Activated CD4-positive, alpha-beta T cell treated with anti-CD3 and anti-CD28 coated beads, Interleukin-2, amount 10 ng/mL, durations not matched to agents 7 days and 5 days (primary cell): ENCODE results near the gene HDGF. TPM values are rescaled to one million over a fixed set of nuclear protein-coding genes. Genes with fewer than 3 reads are reported as not detected.

Experiments used
- CTCF ChIA-PET: fragments of 350-600 bp; sonication (Branson Sonifier 250); formaldehyde crosslinking; loops from one replicate; lab custom pipeline; 2021; ENCODE audit warnings: antibody characterized with exemption; lab: Charles Lee
- POLR2A ChIA-PET: fragments of 350-600 bp; sonication (Branson Sonifier 250); formaldehyde crosslinking; loops from one replicate; lab custom pipeline; 2021; ENCODE audit warnings: antibody characterized with exemption; lab: Charles Lee
- DNase-seq: peaks from one replicate; pipeline ENCODE4 v3.0.0-alpha.2; 2020
- H3K27ac Mint-ChIP-seq: one replicate; pipeline ENCODE4 v1.8.0; 2021; ENCODE audit warnings: mild to moderate bottlenecking, moderate library complexity, mixed read lengths
- H3K27me3 Mint-ChIP-seq: one replicate; pipeline ENCODE4 v1.8.0; 2021; ENCODE audit warnings: mixed read lengths
- H3K36me3 Mint-ChIP-seq: one replicate; pipeline ENCODE4 v1.8.0; 2021; ENCODE audit warnings: low read depth, mixed read lengths
- H3K4me1 Mint-ChIP-seq: one replicate; pipeline ENCODE4 v1.8.0; 2021; ENCODE audit warnings: mixed read lengths
- H3K4me3 Mint-ChIP-seq: one replicate; pipeline ENCODE4 v1.8.0; 2021; ENCODE audit warnings: mild to moderate bottlenecking, moderate library complexity, mixed read lengths
- H3K9me3 Mint-ChIP-seq: one replicate; pipeline ENCODE4 v1.8.0; 2021; ENCODE audit warnings: mixed read lengths
- total RNA-seq, 2 experiments: library from RNA; stranded (reverse); gene quantifications; one replicate each; pipeline ENCODE4 v1.2.3, GENCODE V29; 2021

The HDGF gene
- total RNA-seq, 2 experiments from 2014 or later = 288 to 301 TPM

DNA sequence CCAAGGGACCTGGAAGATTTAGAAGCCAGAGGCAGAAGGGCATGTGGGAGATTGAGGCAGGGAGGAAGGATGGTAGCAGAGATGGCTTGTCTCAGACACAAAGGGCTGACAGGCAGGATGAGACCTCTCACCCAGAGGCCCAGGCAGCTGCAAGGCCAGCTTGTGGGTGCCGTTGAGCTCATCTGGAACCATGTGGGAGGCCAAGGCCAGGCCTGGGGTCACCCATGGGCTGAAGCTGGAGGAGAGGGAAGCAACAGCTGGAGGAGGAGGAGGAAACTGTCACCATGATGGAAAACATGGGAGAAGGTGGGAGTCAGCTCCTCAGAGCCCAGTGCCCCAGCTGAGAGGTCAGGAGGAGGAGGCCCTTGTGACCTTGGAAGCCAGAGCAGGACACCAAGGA lies 52.5 kb downstream of the HDGF start:
- H3K27me3 Mint-ChIP-seq = peaks cover 24% of the 10 kb centered on the region
- no peaks in the 10 kb centered on the region for H3K36me3 Mint-ChIP-seq
- H3K4me1 Mint-ChIP-seq = no peaks in the 10 kb centered on the region
- no peak overlapping the region for H3K27ac Mint-ChIP-seq
- ChIA-PET POLR2A (no interaction called here), CTCF (interaction anchor here (0.8 to 1.7 kb wide), 3 partner anchors 9 to 27 kb away, joined by 3 to 6 read pairs (median 6); no protein-coding TSS in a partner anchor)
- DNase-seq = no peak
- H3K4me3 Mint-ChIP-seq = no peak overlapping the region
- no peaks in the 10 kb centered on the region for H3K9me3 Mint-ChIP-seq

DNA sequence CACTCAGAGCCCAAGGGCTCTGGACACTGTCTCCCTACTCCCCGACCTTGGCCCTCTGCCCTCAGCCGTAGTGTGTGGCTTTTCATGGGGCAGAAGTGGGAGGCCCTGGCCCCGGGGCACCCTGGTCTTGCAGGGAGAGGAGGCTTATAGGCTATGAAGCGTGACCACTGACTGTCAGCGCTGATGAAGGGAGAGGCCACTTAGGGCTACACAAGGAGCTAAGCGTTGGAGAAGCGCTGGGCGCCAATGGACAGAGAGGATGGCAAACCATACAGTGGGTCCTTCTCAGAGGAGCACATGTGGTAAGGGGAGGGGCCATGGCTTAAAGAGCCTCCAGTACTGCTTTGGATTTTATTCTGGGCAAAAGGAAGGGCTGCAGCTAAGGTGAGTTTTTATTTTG lies 54.0 kb downstream of the HDGF start:
- Mint-ChIP-seq H3K9me3 (no peaks in the 10 kb centered on the region), H3K27me3 (peaks cover 28% of the 10 kb centered on the region), H3K36me3 (no peaks in the 10 kb centered on the region), H3K4me1 (peaks cover 9% of the 10 kb centered on the region), H3K4me3 (no peak overlapping the region), H3K27ac (no peak overlapping the region)
- DNase-seq = no peak
- POLR2A ChIA-PET = no interaction called here
- CTCF ChIA-PET = interaction anchor here (0.7 to 1.7 kb wide), 5 partner anchors 8 to 197 kb away, joined by 3 to 6 read pairs (median 3); partner anchors contain the start of gene CRABP2

DNA sequence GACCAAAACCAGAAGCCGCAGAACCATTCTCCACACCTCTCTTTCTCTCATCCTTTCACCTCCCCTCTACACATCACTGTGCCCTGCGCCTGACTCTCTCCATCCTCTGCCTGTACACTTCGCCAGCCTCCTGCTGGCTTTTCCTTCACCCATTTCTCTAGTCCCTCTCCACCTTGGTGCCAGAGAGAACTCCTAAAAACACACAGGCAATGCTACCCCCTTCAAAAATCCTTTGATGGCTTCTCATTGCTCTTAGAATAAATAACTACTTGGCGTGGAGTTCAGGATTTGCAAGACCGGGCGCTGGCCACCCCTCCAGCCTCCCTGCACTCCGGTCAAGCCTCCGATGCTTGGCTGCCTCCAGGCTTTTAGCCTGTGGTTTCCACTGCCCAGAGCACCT lies 54.7 kb downstream of the HDGF start:
- ChIA-PET CTCF (interaction anchor here (1.4 to 3.8 kb wide), 2 partner anchors 10 to 29 kb away, joined by 3 to 13 read pairs; partner anchors contain the start of gene CRABP2), POLR2A (no interaction called here)
- no peak overlapping the region for H3K4me3 Mint-ChIP-seq
- no peak overlapping the region for H3K27ac Mint-ChIP-seq
- H3K4me1 Mint-ChIP-seq = peaks cover 17% of the 10 kb centered on the region
- H3K36me3 Mint-ChIP-seq = no peaks in the 10 kb centered on the region
- H3K9me3 Mint-ChIP-seq = no peaks in the 10 kb centered on the region
- peaks cover 35% of the 10 kb centered on the region for H3K27me3 Mint-ChIP-seq
- no peak for DNase-seq

DNA sequence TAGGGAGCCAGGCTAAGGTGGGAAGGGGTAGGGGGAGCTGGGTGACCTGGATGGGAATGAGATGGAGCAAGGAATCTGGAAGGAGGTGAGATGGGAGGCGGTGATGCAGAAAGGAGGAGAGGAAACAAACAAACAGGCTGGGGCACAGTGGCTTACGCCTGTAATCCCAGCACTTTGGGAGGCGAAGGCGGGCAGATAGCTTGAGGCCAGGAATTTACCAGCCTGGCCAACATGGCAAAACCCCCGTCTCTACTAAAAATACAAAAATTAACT lies 56.8 kb downstream of the HDGF start:
- H3K4me1 Mint-ChIP-seq = peaks cover 21% of the 10 kb centered on the region
- no peaks in the 10 kb centered on the region for H3K36me3 Mint-ChIP-seq
- H3K27me3 Mint-ChIP-seq = peaks cover 55% of the 10 kb centered on the region
- POLR2A ChIA-PET = no interaction called here
- H3K4me3 Mint-ChIP-seq = no peak overlapping the region
- CTCF ChIA-PET = interaction anchor here (0.6 to 3.8 kb wide), 4 partner anchors 12 to 159 kb away, joined by 3 to 13 read pairs (median 6); partner anchors contain the start of gene CRABP2
- H3K27ac Mint-ChIP-seq = no peak overlapping the region
- DNase-seq = no peak
- H3K9me3 Mint-ChIP-seq = no peaks in the 10 kb centered on the region

DNA sequence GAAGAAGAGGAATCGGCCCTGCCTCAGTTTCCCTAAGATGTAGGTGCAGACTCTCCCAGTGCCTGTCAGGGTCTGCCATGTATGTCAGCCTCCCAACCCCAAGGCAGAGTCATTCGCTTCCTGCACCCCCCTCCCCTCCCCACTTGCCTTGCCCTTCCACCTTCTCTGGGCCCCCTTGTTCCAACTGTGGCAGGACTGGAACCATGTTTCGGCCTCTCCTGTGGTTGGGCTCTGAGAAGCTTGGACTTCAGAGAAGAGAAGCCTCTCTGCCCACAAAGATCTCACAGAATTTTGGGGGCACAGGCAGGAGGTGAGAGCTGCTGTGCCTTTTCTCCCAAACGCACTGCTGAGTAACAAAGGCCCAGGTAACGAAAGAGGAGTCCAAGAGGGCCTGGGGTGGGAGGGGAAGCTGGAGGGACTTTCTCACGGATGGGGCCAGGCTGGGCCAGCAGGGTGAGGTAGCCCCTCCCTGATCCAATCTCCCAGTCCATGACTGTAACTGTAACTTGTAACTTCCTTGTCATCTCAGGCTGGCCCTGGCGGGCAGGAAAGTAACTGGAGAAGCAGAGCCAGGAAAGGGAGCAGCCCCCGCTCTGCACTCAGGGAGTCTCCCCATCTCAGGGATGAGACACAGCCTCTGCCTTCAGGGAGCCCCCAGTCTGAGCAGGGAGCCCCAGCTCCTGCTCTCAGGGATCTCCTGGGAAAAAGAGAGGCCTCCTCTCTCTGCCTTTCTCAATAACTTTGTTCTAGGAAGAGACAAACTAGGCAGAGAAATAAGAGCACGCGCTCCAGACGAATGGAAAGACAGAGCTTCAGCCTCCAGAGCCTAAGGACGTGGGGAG lies 57.4 kb downstream of the HDGF start:
- Mint-ChIP-seq H3K27ac (no peak overlapping the region), H3K4me1 (peaks cover 24% of the 10 kb centered on the region), H3K9me3 (no peaks in the 10 kb centered on the region), H3K36me3 (no peaks in the 10 kb centered on the region), H3K27me3 (peaks cover 58% of the 10 kb centered on the region), H3K4me3 (no peak overlapping the region)
- ChIA-PET CTCF (interaction anchor here (0.6 to 3.8 kb wide), 4 partner anchors 12 to 749 kb away, joined by 3 to 13 read pairs (median 6); partner anchors contain the start of gene CRABP2), POLR2A (no interaction called here)
- no peak for DNase-seq

DNA sequence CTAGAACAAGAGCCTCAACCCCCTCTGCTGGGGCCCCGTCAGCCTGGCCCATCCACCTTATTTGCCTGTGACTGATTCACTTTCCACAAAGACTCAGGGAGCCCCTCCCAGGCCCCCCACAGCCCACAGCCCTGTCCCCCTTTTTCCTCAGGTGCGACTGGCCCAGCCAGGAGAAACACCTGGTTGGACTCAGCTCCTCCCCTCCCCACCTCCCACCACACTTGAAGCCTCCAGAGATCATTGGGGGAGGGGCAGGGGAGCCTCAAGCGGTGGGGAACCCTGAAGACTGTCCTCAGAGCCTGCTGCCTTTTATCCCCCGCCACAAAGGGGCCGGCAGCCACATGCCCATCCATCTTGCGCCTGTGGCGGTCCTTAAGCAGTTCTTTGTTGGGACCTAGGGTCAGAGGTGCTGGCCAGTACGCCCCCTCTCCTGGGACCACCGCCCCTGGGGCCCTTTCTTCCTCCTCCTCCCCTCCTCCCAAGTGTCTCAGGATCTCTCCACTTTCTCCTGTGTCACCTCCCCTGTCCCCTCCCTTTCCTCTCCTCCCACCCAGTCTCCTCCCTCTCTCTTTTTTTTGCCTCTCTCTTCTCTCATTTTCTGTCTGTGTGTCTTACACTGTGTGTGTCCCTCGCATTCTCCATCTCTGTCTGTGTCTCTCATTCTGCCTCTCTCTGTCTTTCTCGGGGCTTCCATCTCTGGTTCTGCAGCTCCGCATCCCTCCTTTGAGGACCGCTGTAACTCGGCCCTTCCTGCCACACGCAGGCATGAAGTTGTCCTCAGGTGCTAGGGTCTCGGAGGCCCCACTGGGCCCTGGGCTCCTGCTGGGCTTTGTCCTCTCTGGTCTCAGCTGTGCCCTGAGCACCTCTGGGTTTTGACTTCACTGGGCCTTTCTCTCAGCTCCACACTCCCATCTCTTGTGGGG lies 58.3 kb downstream of the HDGF start:
- ChIA-PET POLR2A (no interaction called here), CTCF (interaction anchor here (2.1 to 5.0 kb wide), 3 partner anchors 13 to 35 kb away, joined by 8 to 106 read pairs (median 13); partner anchors contain the start of genes CRABP2, ISG20L2 and METTL25B)
- Mint-ChIP-seq H3K36me3 (no peaks in the 10 kb centered on the region), H3K4me1 (peaks cover 24% of the 10 kb centered on the region), H3K4me3 (no peak overlapping the region), H3K27ac (no peak overlapping the region), H3K27me3 (peaks cover 66% of the 10 kb centered on the region), H3K9me3 (no peaks in the 10 kb centered on the region)
- peak; percentile 36 for DNase-seq

DNA sequence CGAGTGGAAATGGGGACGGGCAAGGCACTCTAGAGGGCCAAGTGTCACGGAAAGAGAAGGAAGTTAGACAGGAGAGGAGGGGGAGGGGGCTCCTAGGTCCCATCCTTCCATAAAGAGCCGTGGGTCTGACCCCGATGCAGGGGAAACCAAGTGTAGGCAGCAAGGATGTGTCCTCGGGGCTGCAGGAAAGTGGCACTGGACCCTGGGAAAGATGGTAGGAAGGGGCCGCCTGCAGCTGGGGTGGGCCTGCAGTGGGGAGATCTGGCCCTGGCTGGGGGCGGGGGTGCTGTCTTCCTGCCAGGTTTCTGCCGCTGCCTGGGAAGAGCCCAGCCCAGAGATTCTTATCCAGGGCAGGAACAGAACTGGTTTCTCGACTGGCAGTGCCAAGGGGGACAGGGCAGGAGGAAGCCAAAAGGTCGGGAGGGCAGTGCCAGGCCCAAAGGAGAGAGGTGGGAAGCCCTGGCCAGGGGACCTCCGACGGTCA lies 59.0 kb downstream of the HDGF start:
- ChIA-PET CTCF (interaction anchor here (0.9 to 5.0 kb wide), 6 partner anchors 11 to 235 kb away, joined by 3 to 106 read pairs (median 38); partner anchors contain the start of genes CRABP2, ISG20L2, METTL25B and NES), POLR2A (no interaction called here)
- no peak for DNase-seq
- H3K4me1 Mint-ChIP-seq = peaks cover 24% of the 10 kb centered on the region
- H3K9me3 Mint-ChIP-seq = no peaks in the 10 kb centered on the region
- no peak overlapping the region for H3K27ac Mint-ChIP-seq
- H3K4me3 Mint-ChIP-seq = no peak overlapping the region
- H3K36me3 Mint-ChIP-seq = no peaks in the 10 kb centered on the region
- H3K27me3 Mint-ChIP-seq = peaks cover 66% of the 10 kb centered on the region

Other genes starting within 250 kb of the HDGF start
- gene IQGAP3, start 179.1 kb downstream of the HDGF start, total RNA-seq = 10 to 100 TPM; 25.2 to 25.5 TPM
- gene TTC24, start 172.0 kb downstream of the HDGF start, total RNA-seq = 1 to 10 TPM; 2.9 to 4.6 TPM
- gene NAXE, start 159.9 kb downstream of the HDGF start, total RNA-seq = 10 to 100 TPM; 52.9 to 54.2 TPM
- gene GPATCH4, start 150.2 kb downstream of the HDGF start, total RNA-seq = 10 to 100 TPM; 29.9 to 33.4 TPM
- gene HAPLN2, start 132.3 kb downstream of the HDGF start, total RNA-seq = under 1 TPM in 1 of 2 experiments, not detected in 1; 0.62 TPM
- not detected for gene BCAN, start 109.6 kb downstream of the HDGF start, total RNA-seq
- gene NES, start 74.3 kb downstream of the HDGF start, total RNA-seq = not detected
- gene CRABP2, start 46.1 kb downstream of the HDGF start, total RNA-seq = 1 to 10 TPM in 1 of 2 experiments, under 1 TPM in 1; 0.77 to 1.1 TPM
- 10 to 100 TPM; 26.2 to 29.7 TPM for gene METTL25B, start 23.2 kb downstream of the HDGF start, total RNA-seq
- gene ISG20L2, start 22.9 kb downstream of the HDGF start, total RNA-seq = 10 to 100 TPM; 47.0 to 58.0 TPM
- 10 to 100 TPM; 50.4 to 54.7 TPM for gene MRPL24, start 10.6 kb downstream of the HDGF start, total RNA-seq
- 10 to 100 TPM; 70.6 to 87.7 TPM for gene PRCC, start 15.9 kb upstream of the HDGF start, total RNA-seq
- 10 to 100 TPM; 56.3 to 63.5 TPM for gene SH2D2A, start 65.2 kb upstream of the HDGF start, total RNA-seq
- under 1 TPM in 1 of 2 experiments, not detected in 1; 0.05 TPM for gene INSRR, start 107.4 kb upstream of the HDGF start, total RNA-seq
- 1 to 10 TPM; 1.9 to 2.0 TPM for gene NTRK1, start 109.2 kb upstream of the HDGF start, total RNA-seq
- gene PEAR1, start 142.0 kb upstream of the HDGF start, total RNA-seq = under 1 TPM; 0.07 to 0.15 TPM
- not detected for gene LRRC71, start 169.0 kb upstream of the HDGF start, total RNA-seq